SJSA1 (cell line): Measurements from ENCODE around the gene SNTA1. TPM values are rescaled to one million over a fixed set of nuclear protein-coding genes. Genes with fewer than 3 reads are reported as not detected.

Experiments used
- DNase-seq, 2 experiments: peaks; one replicate each; pipeline ENCODE4 v3.0.0-alpha.2; 2015 to 2020; ENCODE audit warnings: low spot score in 2 of 2, low read depth in 1 of 2
- H3K27ac ChIP-seq: fragments of 250-450 bp; sonication (Bioruptor Pico); 2 replicates; pipeline ENCODE4 v1.5.1; 2020; ENCODE audit warnings: mild to moderate bottlenecking, moderate library complexity
- H3K27me3 ChIP-seq: fragments of 250-450 bp; sonication (Bioruptor Pico); replicated peaks from 2 replicates; pipeline ENCODE4 v1.5.1; 2020; ENCODE audit warnings: mild to moderate bottlenecking, moderate library complexity
- H3K36me3 ChIP-seq: fragments of 250-450 bp; sonication (Bioruptor Pico); 2 replicates; pipeline ENCODE4 v1.5.1; 2020; ENCODE audit warnings: mild to moderate bottlenecking
- H3K4me1 ChIP-seq: fragments of 250-450 bp; sonication (Bioruptor Pico); replicated peaks from 2 replicates; pipeline ENCODE4 v1.6.1; 2021; ENCODE audit warnings: mild to moderate bottlenecking
- H3K4me3 ChIP-seq: fragments of 250-450 bp; sonication (Bioruptor Pico); 2 replicates; pipeline ENCODE4 v1.5.1; 2020; ENCODE audit warnings: mild to moderate bottlenecking
- H3K9me3 ChIP-seq: fragments of 250-450 bp; sonication (Bioruptor Pico); replicated peaks from 2 replicates; pipeline ENCODE4 v1.5.1; 2020; ENCODE audit warnings: mild to moderate bottlenecking
- total RNA-seq: library from RNA; depleted of rRNA; stranded (reverse); fragments of >200 nt; shearing (Covaris generic); gene quantifications from 2 replicates; pipeline ENCODE4 v1.2.3, GENCODE V29; 2014; rRNA removed

Gene SNTA1
- total RNA-seq, 1 experiment from 2014 or later: 44.4 TPM

DNA sequence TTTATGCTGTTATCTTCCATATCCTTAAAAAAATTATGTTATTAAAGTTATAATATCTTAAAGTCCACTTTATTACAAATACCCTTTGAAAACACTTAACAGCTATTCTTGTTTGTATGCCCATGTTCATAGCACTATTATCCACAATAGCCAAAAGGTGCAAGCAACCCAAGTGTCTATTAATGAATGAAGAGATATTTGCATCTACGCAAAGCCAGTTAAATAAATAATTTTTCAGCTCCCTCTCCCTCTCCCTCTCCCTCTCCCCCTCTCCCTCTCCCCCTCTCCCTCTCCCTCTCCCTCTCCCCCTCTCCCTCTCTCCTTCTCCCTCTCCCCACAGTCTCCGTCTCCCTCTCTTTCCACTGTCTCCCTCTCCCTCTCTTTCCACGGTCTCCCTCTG is 55.3 kb downstream of the SNTA1 start:
- Histone ChIP-seq H3K36me3 (peaks cover 52% of the 10 kb centered on the region), H3K27ac (no peak overlapping the region), H3K9me3 (no peaks in the 10 kb centered on the region), H3K4me1 (peaks cover 17% of the 10 kb centered on the region), H3K4me3 (no peak overlapping the region), H3K27me3 (no peaks in the 10 kb centered on the region)
- DNase-seq: no peak

DNA sequence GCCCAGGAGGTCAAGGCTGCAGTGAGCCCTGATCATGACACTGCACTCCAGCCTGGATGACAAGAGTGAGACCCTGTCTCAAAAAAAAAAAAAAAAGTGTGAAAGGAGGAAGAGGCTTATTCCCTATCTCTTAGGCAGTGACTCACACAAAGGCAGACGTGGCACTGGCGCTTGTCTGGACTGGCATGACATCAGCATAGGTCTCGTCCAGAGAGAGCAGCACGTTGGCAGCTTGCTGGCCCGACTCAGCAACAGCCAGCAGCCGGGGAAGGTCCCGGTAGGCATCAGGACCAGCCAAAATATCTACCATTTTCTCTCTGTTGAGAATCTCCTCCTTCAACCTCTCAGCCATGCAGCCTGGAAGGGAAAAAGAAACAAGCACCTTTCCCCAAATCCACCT is 56.4 kb downstream of the SNTA1 start:
- no peaks in the 10 kb centered on the region for H3K27me3 ChIP-seq
- no peak overlapping the region for H3K4me3 ChIP-seq
- H3K27ac ChIP-seq: no peak overlapping the region
- no peaks in the 10 kb centered on the region for H3K9me3 ChIP-seq
- peaks cover 50% of the 10 kb centered on the region for H3K36me3 ChIP-seq
- H3K4me1 ChIP-seq: peaks cover 8% of the 10 kb centered on the region
- DNase-seq: no peak

DNA sequence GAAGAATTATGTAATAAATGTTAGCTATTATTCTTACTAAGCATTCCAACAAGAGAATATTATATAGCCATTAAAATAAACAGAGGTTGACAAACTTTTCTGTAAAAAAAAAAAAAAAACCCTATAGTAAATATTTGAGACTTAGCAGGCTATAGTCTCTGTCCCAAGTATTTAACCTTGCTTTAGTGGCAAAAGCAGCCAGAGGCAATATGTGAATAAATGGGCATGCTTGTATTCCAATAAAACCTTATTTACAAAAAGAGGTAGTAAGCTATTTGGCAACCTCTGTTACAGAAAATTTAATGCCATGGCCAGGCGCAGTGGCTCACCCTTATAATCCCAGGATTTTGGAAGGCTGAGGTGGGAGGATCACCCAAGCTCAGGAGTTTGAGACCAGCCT is 56.9 kb downstream of the SNTA1 start:
- no peak overlapping the region for H3K27ac ChIP-seq
- no peak overlapping the region for H3K4me3 ChIP-seq

DNA sequence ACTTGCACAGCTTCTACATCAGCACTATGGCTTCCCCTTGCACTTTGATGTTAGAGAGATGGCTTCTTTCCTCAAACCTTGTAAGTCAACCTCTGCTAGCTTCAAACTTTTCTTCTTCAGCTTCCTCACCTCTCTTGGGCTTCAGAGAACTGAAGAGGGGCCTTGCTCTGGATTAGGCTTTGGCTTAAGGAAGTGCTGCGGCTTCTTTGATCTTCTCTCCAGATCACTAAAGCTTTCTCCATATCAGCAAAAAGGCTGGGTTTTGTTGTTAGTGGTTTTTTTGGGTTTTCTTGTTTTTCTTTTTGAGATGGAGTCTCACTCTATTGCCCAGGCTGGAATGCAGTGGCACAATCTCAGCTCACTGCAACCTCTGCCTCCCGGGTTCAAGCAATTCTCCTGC is 66.2 kb downstream of the SNTA1 start:
- Histone ChIP-seq H3K4me1 (peaks cover 21% of the 10 kb centered on the region), H3K9me3 (no peaks in the 10 kb centered on the region), H3K4me3 (no peak overlapping the region), H3K27me3 (no peaks in the 10 kb centered on the region), H3K27ac (no peak overlapping the region), H3K36me3 (peaks cover 40% of the 10 kb centered on the region)
- DNase-seq: no peak

More for the DNA sequence above, 56.9 kb downstream of the SNTA1 start:
- no peak for DNase-seq
- peaks cover 56% of the 10 kb centered on the region for H3K36me3 ChIP-seq
- no peaks in the 10 kb centered on the region for H3K9me3 ChIP-seq
- H3K4me1 ChIP-seq: peaks cover 4% of the 10 kb centered on the region
- no peaks in the 10 kb centered on the region for H3K27me3 ChIP-seq

DNA sequence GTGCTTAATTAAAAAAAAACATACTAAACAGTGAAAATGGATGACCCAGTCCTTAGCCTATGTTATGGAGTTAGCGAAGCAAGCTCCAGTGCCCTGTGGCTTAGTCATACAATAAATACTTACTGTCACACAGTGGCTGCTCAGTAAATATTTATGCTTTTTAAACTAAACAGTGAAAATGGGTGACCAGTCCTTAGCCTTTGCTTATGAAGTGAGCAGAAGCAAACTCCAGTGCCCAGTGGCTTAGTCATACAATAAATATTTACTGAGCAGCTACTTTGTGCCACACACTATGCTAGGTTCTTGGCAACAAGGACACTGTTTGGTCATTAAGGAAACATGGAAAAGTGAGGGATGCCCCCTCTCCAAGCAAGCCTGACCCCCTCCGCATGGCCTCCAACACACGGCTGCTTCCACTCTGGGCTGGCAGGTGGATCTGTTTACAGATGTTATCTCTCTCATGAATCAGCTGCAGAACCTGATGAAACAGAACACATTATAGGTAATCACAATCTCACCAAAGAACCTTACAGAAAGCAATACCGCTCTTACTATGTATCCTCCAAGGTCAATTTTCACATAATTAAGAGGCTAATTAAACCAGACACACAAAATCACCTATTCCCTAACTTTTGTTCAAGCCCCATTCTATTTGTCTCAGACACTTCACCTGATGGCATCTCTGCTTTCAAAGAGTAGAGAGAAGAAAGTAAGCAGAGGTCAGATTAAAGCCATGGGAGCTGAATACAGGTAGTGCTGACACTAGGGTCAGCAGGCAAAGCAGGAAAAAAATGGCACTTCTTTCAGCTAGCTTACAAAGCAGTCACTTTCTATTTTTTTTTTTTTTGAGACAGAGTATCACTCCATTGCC is 69.6 kb downstream of the SNTA1 start:
- DNase-seq: peak; percentile 81 to 90
- Histone ChIP-seq H3K27ac (peak overlapping the region; percentile 43; the same call in 1 of the 2 replicates), H3K27me3 (no peaks in the 10 kb centered on the region), H3K9me3 (no peaks in the 10 kb centered on the region), H3K36me3 (peaks cover 45% of the 10 kb centered on the region), H3K4me1 (peaks cover 24% of the 10 kb centered on the region), H3K4me3 (no peak overlapping the region)

DNA sequence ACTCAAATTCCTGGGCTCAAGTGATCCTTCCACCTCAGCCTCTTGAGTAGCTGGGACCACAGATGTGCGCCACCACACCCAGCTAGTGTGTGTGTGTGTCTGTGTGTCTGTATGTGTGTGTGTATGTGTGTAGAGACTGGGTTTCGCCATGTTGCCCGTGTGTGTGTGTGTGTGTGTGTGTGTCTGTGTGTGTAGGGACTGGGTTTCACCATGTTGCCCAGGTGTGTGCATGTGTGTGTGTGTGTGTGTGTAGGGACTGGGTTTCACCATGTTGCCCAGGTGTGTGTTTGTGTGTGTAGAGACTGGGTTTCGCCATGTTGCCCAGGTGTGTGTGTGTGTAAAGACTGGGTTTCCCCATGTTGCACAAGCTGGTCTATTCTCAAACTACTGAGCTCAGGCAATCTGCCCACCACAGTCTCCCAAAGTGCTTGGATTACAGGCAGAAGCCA is 70.5 kb downstream of the SNTA1 start:
- H3K27ac ChIP-seq: peak overlapping the region; percentile 43

DNA sequence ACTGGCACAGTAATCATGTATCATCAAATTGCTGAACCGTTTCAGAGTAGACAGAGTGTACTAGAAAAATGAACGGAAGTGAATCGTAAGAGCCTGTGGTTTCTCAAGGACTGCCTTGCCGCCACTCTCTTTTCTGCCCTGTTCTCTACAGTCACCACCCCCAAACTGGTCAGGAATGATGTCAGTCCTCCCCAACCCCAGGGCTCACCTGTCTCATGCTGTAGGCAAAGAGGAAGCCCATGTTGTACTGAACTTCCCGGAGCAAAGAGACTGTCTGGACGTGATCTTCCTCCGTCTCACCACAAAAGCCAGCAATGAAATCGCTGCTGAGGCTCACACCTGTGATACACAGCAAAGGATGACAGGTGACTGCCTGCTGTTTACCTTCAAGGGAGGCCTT is 73.3 kb downstream of the SNTA1 start:
- Histone ChIP-seq H3K4me1 (peaks cover 24% of the 10 kb centered on the region), H3K4me3 (no peak overlapping the region), H3K9me3 (no peaks in the 10 kb centered on the region), H3K27me3 (no peaks in the 10 kb centered on the region), H3K27ac (no peak overlapping the region), H3K36me3 (peaks cover 57% of the 10 kb centered on the region)
- no peak for DNase-seq

More for the DNA sequence above, 70.5 kb downstream of the SNTA1 start:
- no peak for DNase-seq
- Histone ChIP-seq H3K27me3 (no peaks in the 10 kb centered on the region), H3K4me3 (no peak overlapping the region), H3K36me3 (peaks cover 48% of the 10 kb centered on the region), H3K9me3 (no peaks in the 10 kb centered on the region), H3K4me1 (peaks cover 24% of the 10 kb centered on the region)

DNA sequence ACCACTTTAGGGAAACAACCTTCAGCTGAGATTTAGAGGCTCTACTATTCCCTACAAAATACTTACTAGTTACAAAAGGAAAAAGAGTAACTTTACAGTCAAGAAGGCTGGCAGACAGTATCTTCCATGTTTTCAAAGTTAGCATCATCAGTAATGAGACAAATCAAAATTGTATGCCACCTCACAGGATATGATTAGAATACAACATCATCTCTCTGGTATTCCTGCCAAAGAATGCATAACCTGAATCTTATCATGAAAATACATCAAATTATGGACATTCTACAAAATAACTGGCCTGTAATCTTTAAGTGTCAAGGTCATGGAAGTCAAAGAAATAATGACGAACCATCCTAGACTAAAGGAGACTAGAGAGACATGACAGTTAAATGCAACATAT is 80.7 kb downstream of the SNTA1 start:
- no peaks in the 10 kb centered on the region for H3K4me1 ChIP-seq
- H3K4me3 ChIP-seq: no peak overlapping the region
- H3K36me3 ChIP-seq: peaks cover 63% of the 10 kb centered on the region
- no peaks in the 10 kb centered on the region for H3K27me3 ChIP-seq
- no peak overlapping the region for H3K27ac ChIP-seq
- no peak for DNase-seq
- H3K9me3 ChIP-seq: no peaks in the 10 kb centered on the region

DNA sequence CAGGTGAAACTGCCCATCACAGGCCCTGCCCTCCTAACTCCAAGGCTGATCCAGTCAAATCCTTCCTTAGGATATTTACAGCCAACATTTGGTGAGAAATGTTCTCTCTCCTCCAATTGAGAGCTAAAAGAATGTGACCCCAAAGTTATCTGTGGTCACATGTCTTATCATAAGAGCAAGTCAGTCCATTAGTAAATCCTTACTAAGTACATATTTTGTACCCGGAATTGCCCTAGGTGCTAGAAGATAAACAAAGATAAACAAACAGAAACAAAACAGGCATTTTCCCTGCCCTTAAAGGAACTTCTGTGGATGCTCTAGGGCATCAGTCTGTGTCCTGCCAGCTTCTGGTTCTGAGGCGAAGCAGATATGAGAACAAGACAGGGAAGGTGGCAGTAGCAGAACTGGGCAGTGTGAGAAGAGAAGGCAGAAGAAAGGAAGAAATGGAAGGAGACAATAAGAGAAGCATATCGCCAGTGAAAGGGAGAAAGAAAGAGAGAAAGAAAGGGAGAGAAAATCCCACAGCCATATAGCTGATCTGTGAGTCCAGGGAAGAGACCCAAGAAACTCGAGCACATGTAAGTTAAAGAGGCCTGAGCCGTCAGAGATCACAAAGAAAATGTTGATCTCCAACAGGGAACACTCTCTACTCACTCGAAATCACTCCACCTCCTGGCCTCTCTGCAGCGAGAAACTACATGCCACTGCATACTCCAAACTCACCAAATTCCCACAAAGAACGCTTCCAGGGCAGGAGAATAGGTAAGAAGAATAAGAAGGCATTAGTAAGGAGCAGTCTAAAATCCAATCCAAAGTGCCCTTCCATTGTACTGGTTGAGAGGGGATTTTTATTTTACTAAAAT is 83.9 kb downstream of the SNTA1 start:
- Histone ChIP-seq H3K4me3 (no peak overlapping the region), H3K27me3 (no peaks in the 10 kb centered on the region), H3K27ac (no peak overlapping the region), H3K36me3 (peaks cover 38% of the 10 kb centered on the region), H3K4me1 (no peaks in the 10 kb centered on the region), H3K9me3 (no peaks in the 10 kb centered on the region)
- DNase-seq: no peak

Other genes with a start within 250 kb of the SNTA1 start
- not detected in 2 replicates for gene BPIFA3, start 226.4 kb downstream of the SNTA1 start, total RNA-seq
- gene BPIFA1, start 207.8 kb downstream of the SNTA1 start, total RNA-seq: not detected in 2 replicates
- gene BPIFB1, start 160.5 kb downstream of the SNTA1 start, total RNA-seq: not detected in 2 replicates
- gene CDK5RAP1, start 42.2 kb downstream of the SNTA1 start, total RNA-seq: 35.6 and 41.7 TPM in 2 replicates
- gene CBFA2T2, start 46.3 kb upstream of the SNTA1 start, total RNA-seq: 6.1 and 8.7 TPM in 2 replicates
- 0.18 TPM in 1 of 2 replicates, not detected in the other for gene C20orf144, start 218.6 kb upstream of the SNTA1 start, total RNA-seq
- gene ACTL10, start 223.2 kb upstream of the SNTA1 start, total RNA-seq: not detected in 2 replicates
- 52.1 and 81.1 TPM in 2 replicates for gene NECAB3, start 230.7 kb upstream of the SNTA1 start, total RNA-seq
- gene E2F1, start 242.6 kb upstream of the SNTA1 start, total RNA-seq: 62.1 and 63.9 TPM in 2 replicates